Fibroblast of lung (primary cell): ENCODE data around the gene NEURL1B. TPM values are rescaled to one million over a fixed set of nuclear protein-coding genes. Genes with fewer than 3 reads are reported as not detected.

Source experiments
- DNase-seq, 2 donors: peaks; one replicate each; pipeline versions ENCODE4 v3.0.0 to v3.0.0-alpha.2; 2010; ENCODE audit warnings: low read depth in 2 of 2
- H2AFZ ChIP-seq: 2 replicates; pipeline ENCODE4 v1.5.1; 2012; ENCODE audit warnings: low read length, control low read depth, inconsistent platforms
- H3K27ac ChIP-seq: 2 replicates; pipeline ENCODE4 v1.5.1; 2011; ENCODE audit warnings: low read length, control low read depth; ENCODE audit not compliant: insufficient read depth
- H3K27me3 ChIP-seq: 2 replicates; pipeline ENCODE4 v1.5.1; 2011; ENCODE audit warnings: mild to moderate bottlenecking, low read length; ENCODE audit not compliant: control insufficient read depth, insufficient read depth
- H3K36me3 ChIP-seq: 2 replicates; pipeline ENCODE4 v1.5.1; 2011; ENCODE audit warnings: low read length; ENCODE audit not compliant: control insufficient read depth, insufficient read depth
- H3K4me1 ChIP-seq: 2 replicates; pipeline ENCODE4 v1.5.1; 2011; ENCODE audit warnings: low read length; ENCODE audit not compliant: control insufficient read depth, insufficient read depth; ENCODE audit errors: extremely low read depth
- H3K4me2 ChIP-seq: 2 replicates; pipeline ENCODE4 v1.5.1; 2011; ENCODE audit warnings: low read length, control low read depth; ENCODE audit not compliant: insufficient read depth; ENCODE audit errors: extremely low read depth
- H3K4me3 ChIP-seq, 4 experiments: fragments of 200-600 bp in 1 of 4; sonication (generic) in 1 of 4; replicated peaks in 1 of 4; 2 replicates each; pipeline ENCODE4 v1.5.1; 2011 to 2016; ENCODE audit warnings: low read length in 4 of 4, low read depth in 3 of 4, mild to moderate bottlenecking in 3 of 4, control low read depth in 2 of 4, inconsistent platforms in 1 of 4, mixed read lengths in 1 of 4; ENCODE audit not compliant: insufficient read depth in 1 of 4; ENCODE audit errors: control extremely low read depth in 1 of 4
- H3K79me2 ChIP-seq: 2 replicates; pipeline ENCODE4 v1.5.1; 2012; ENCODE audit warnings: mild to moderate bottlenecking, low read length, inconsistent platforms; ENCODE audit not compliant: control insufficient read depth, insufficient read depth
- H3K9ac ChIP-seq: 2 replicates; pipeline ENCODE4 v1.5.1; 2011; ENCODE audit warnings: mild to moderate bottlenecking, low read length, control low read depth; ENCODE audit not compliant: insufficient read depth
- H3K9me3 ChIP-seq: 2 replicates; pipeline ENCODE4 v1.5.1; 2012; ENCODE audit warnings: low read depth, low read length; ENCODE audit not compliant: control insufficient read depth, insufficient read depth
- H4K20me1 ChIP-seq: 2 replicates; pipeline ENCODE4 v1.5.1; 2011; ENCODE audit warnings: low read length; ENCODE audit not compliant: control insufficient read depth, insufficient read depth; ENCODE audit errors: extremely low read depth
- CTCF ChIP-seq, 2 donors: IDR thresholded peaks in 1 of 2; conservative IDR thresholded peaks in 1 of 2; 1 replicate in 1 of 2; 2 replicates in 1 of 2; pipeline ENCODE4 v1.5.1; 2011 to 2012; ENCODE audit warnings: low read length in 2 of 2, control low read depth in 1 of 2, inconsistent platforms in 1 of 2, low read depth in 1 of 2, mild to moderate bottlenecking in 1 of 2
- EZH2 ChIP-seq: IDR thresholded peaks from 2 replicates; pipeline ENCODE4 v1.5.1; 2012; ENCODE audit warnings: low read length, control low read depth, mild to moderate bottlenecking; ENCODE audit errors: missing control alignments
- polyA plus RNA-seq, 2 donors: library from polyadenylated mRNA; depleted of rRNA in 1 of 2; stranded (reverse) in 1 of 2; unstranded in 1 of 2; fragments of >200 nt; gene quantifications; 2 replicates each; pipeline ENCODE4 v1.2.1, GENCODE V29; 2011 to 2012; ENCODE audit warnings: missing spikeins in 1 of 2
- total RNA-seq: library from RNA; depleted of rRNA; stranded (reverse); fragments of >200 nt; gene quantifications from 2 replicates; pipeline ENCODE4 v1.2.1, GENCODE V29; 2014

Gene NEURL1B
- total and polyA plus RNA-seq, 2 donors (not counting 1 experiment from before 2014, with no cell fraction given) = 5.0 to 6.1 TPM

GRCh38 chr5:172616730-172617129 is 24.3 kb upstream of the NEURL1B start:
- H3K27me3 ChIP-seq = peaks cover 2% of the 10 kb centered on the region
- H3K27ac ChIP-seq = no peak overlapping the region
- no peaks in the 10 kb centered on the region for H3K36me3 ChIP-seq
- H2AFZ ChIP-seq = no peak overlapping the region
- no peak overlapping the region for H3K4me2 ChIP-seq
- H3K9ac ChIP-seq = no peak overlapping the region
- no peak overlapping the region for H3K4me3 ChIP-seq
- peaks cover 2% of the 10 kb centered on the region for H3K4me1 ChIP-seq
- TF ChIP-seq EZH2 (no peak), CTCF (conservative IDR thresholded peaks at IDR 0.05 in 1 of 2, IDR thresholded peaks at IDR 0.05 in 1 of 2; ENCODE audit: low read depth in 1 of 2, low read length in 2 of 2) (no peak)
- DNase-seq = peak; percentile 24 to 34
- H4K20me1 ChIP-seq = no peaks in the 10 kb centered on the region
- H3K9me3 ChIP-seq = no peaks in the 10 kb centered on the region
- no peaks in the 10 kb centered on the region for H3K79me2 ChIP-seq

- DNase-seq = no peak
- Histone ChIP-seq H2AFZ (no peak overlapping the region), H3K27ac (no peak overlapping the region), H3K4me1 (peaks cover 2% of the 10 kb centered on the region), H3K4me3 (no peak overlapping the region), H3K9me3 (no peaks in the 10 kb centered on the region), H3K36me3 (no peaks in the 10 kb centered on the region), H3K27me3 (peaks cover under 1% of the 10 kb centered on the region), H4K20me1 (no peaks in the 10 kb centered on the region), H3K9ac (no peak overlapping the region), H3K4me2 (no peak overlapping the region), H3K79me2 (no peaks in the 10 kb centered on the region)
- TF ChIP-seq EZH2 (no peak), CTCF (conservative IDR thresholded peaks at IDR 0.05 in 1 of 2, IDR thresholded peaks at IDR 0.05 in 1 of 2; ENCODE audit: low read depth in 1 of 2, low read length in 2 of 2) (no peak)
These were observed 23.2 kb upstream of the NEURL1B start for GRCh38 chr5:172617817-172618216.

- Histone ChIP-seq H3K36me3 (no peaks in the 10 kb centered on the region), H3K79me2 (no peaks in the 10 kb centered on the region), H3K9ac (no peak overlapping the region), H2AFZ (no peak overlapping the region), H3K4me1 (peaks cover 2% of the 10 kb centered on the region), H3K27ac (no peak overlapping the region), H4K20me1 (no peaks in the 10 kb centered on the region), H3K4me2 (no peak overlapping the region), H3K4me3 (no peak overlapping the region), H3K27me3 (no peaks in the 10 kb centered on the region), H3K9me3 (no peaks in the 10 kb centered on the region)
- no peak for TF ChIP-seq EZH2
- TF ChIP-seq CTCF (conservative IDR thresholded peaks at IDR 0.05 in 1 of 2, IDR thresholded peaks at IDR 0.05 in 1 of 2; ENCODE audit: low read depth in 1 of 2, low read length in 2 of 2) = no peak
- DNase-seq = no peak
These were observed 22.3 kb upstream of the NEURL1B start for GRCh38 chr5:172618574-172619365.
